ENCODE measurements around the gene PLPPR1.

GRCh38 chr9:101271102-101271501 lies 242.6 kb downstream of the PLPPR1 start:
- no peak for TF ChIP-seq CTCF (IDR thresholded peaks at IDR 0.05; ENCODE audit: low read length)
- no peak for TF ChIP-seq EZH2 (IDR thresholded peaks at IDR 0.05; ENCODE audit: borderline replicate concordance, low read length)

All from OCI-LY1 (cell line).